Stimulated activated CD8-positive, alpha-beta memory T cell treated with anti-CD3 and anti-CD28 coated beads, Interleukin-4, amount 100 ng/mL, for 1 hour (primary cell): ENCODE results near the gene EPOP.

ENCODE experiments used
- DNase-seq, 2 donors: peaks; one replicate each; pipeline ENCODE4 v3.0.0-alpha.2; 2020; ENCODE audit warnings: low read depth in 2 of 2, low spot score in 1 of 2

Gene EPOP

GRCh38 chr17:38674749-38675615 lies at the start of gene EPOP:
TSS of gene EPOP (minus strand) at chr17:38674957. CDS start at chr17:38674495, 462 bp downstream.
- peak; percentile 44 to 69 for DNase-seq

GRCh38 chr17:38721802-38722201 lies 47.0 kb upstream of the EPOP start:
- no peak for DNase-seq

GRCh38 chr17:38720941-38721340 lies 46.2 kb upstream of the EPOP start:
- no peak for DNase-seq

- no peak for DNase-seq
These were observed 45.3 kb upstream of the EPOP start for GRCh38 chr17:38719943-38720641.

GRCh38 chr17:38719289-38719942 lies 44.7 kb upstream of the EPOP start:
- DNase-seq: no peak

GRCh38 chr17:38717139-38717745 lies 42.5 kb upstream of the EPOP start:
- no peak for DNase-seq

- DNase-seq: no peak
These were observed 41.7 kb upstream of the EPOP start for GRCh38 chr17:38716368-38717005.

- no peak for DNase-seq
These were observed 40.6 kb upstream of the EPOP start for GRCh38 chr17:38715216-38715943.

- no peak for DNase-seq
These were observed 38.8 kb upstream of the EPOP start for GRCh38 chr17:38713456-38714075.

GRCh38 chr17:38712593-38712992 lies 37.8 kb upstream of the EPOP start:
- no peak for DNase-seq

GRCh38 chr17:38711792-38712571 lies 37.2 kb upstream of the EPOP start:
- no peak for DNase-seq

GRCh38 chr17:38710985-38711384 lies 36.2 kb upstream of the EPOP start:
- no peak for DNase-seq

GRCh38 chr17:38710604-38710962 lies 35.8 kb upstream of the EPOP start:
- DNase-seq: no peak

GRCh38 chr17:38709864-38710603 lies 35.3 kb upstream of the EPOP start:
- no peak for DNase-seq

- no peak for DNase-seq
These were observed 34.5 kb upstream of the EPOP start for GRCh38 chr17:38709104-38709820.

- no peak for DNase-seq
These were observed 33.1 kb upstream of the EPOP start for GRCh38 chr17:38707678-38708351.

GRCh38 chr17:38706505-38707216 lies 31.9 kb upstream of the EPOP start:
- no peak for DNase-seq
